IMR-90 (cell line): Measurements from ENCODE around the gene WNT7A. TPM values are rescaled to one million over a fixed set of nuclear protein-coding genes. Genes with fewer than 3 reads are reported as not detected.

Source experiments
- ATAC-seq: fragments of 200-7000 bp; cut with Tn5 transposase; 2 replicates; pipeline ENCODE4 v1.9.1; 2020; ENCODE audit warnings: low read depth, mild to moderate bottlenecking, moderate library complexity
- BruUV-seq: library from RNA; stranded (reverse); fragments of 400-500 nt; replicated peaks from 2 replicates; lab custom pipeline; 2021; lab: Mats Ljungman, UMichigan
- CTCF ChIA-PET: fragments of 300-600 bp; formaldehyde crosslinking; extraction: SDS; loops from one replicate; lab custom pipeline; 2021; ENCODE audit warnings: antibody characterized with exemption; lab: Yijun Ruan, JAX
- POLR2A ChIA-PET: fragments of 300-600 bp; sonication (Branson Sonifier 250); formaldehyde crosslinking; loops from one replicate; lab custom pipeline; 2022; ENCODE audit warnings: antibody characterized with exemption; ENCODE audit not compliant: unreplicated experiment; lab: Charles Lee
- DNase-seq: peaks from one replicate; pipeline ENCODE4 v3.0.0; 2013
- H2AFZ ChIP-seq: replicated peaks from 2 replicates; pipeline ENCODE3; 2013; ENCODE audit warnings: low read length, mild to moderate bottlenecking; ENCODE audit not compliant: poor library complexity
- H2AK5ac ChIP-seq: 2 replicates; pipeline ENCODE4 v1.6.1; 2013; ENCODE audit warnings: low read depth, low read length, inconsistent platforms
- H2AK9ac ChIP-seq: replicated peaks from 2 replicates; pipeline ENCODE3; 2013; ENCODE audit warnings: mild to moderate bottlenecking, low read depth, low read length, moderate library complexity; ENCODE audit not compliant: poor library complexity
- H2BK120ac ChIP-seq: 2 replicates; pipeline ENCODE4 v1.6.1; 2013; ENCODE audit warnings: low read depth, low read length, inconsistent platforms
- H2BK15ac ChIP-seq: 3 replicates; pipeline ENCODE4 v1.6.1; 2013; ENCODE audit warnings: low read depth, low read length, inconsistent platforms
- H2BK20ac ChIP-seq: 2 replicates; pipeline ENCODE4 v1.6.1; 2013; ENCODE audit warnings: low read depth, mild to moderate bottlenecking, inconsistent platforms, low read length, moderate library complexity
- H2BK5ac ChIP-seq: 2 replicates; pipeline ENCODE4 v1.6.1; 2013; ENCODE audit warnings: mild to moderate bottlenecking, low read depth, low read length, inconsistent platforms; ENCODE audit not compliant: poor library complexity, severe bottlenecking
- H3K14ac ChIP-seq: replicated peaks from 2 replicates; pipeline ENCODE4 v1.6.1; 2013; ENCODE audit warnings: low read depth, low read length, inconsistent platforms
- H3K18ac ChIP-seq: 2 replicates; pipeline ENCODE4 v1.6.1; 2013; ENCODE audit warnings: low read depth, low read length, control low read depth
- H3K23ac ChIP-seq: 2 replicates; pipeline ENCODE4 v1.6.1; 2013; ENCODE audit warnings: low read depth, low read length, inconsistent platforms
- H3K27ac ChIP-seq: 2 replicates; pipeline ENCODE4 v1.5.1; 2013; ENCODE audit warnings: mild to moderate bottlenecking, control low read depth, low read length; ENCODE audit not compliant: insufficient read depth
- H3K27me3 ChIP-seq: 2 replicates; pipeline ENCODE4 v1.6.1; 2013; ENCODE audit warnings: low read length; ENCODE audit not compliant: control insufficient read depth, insufficient read depth
- H3K36me3 ChIP-seq: 2 replicates; pipeline ENCODE4 v1.6.1; 2013; ENCODE audit warnings: low read length, mixed read lengths; ENCODE audit not compliant: control insufficient read depth, insufficient read depth
- H3K4ac ChIP-seq: 2 replicates; pipeline ENCODE4 v1.6.1; 2013; ENCODE audit warnings: low read depth, low read length, inconsistent platforms
- H3K4me1 ChIP-seq: 2 replicates; pipeline ENCODE4 v1.6.1; 2013; ENCODE audit warnings: low read length, mixed read lengths; ENCODE audit not compliant: control insufficient read depth, insufficient read depth
- H3K4me2 ChIP-seq: 2 replicates; pipeline ENCODE4 v1.6.1; 2013; ENCODE audit warnings: low read depth, mild to moderate bottlenecking, control low read depth, low read length, moderate library complexity
- H3K4me3 ChIP-seq: 2 replicates; pipeline ENCODE4 v1.5.1; 2013; ENCODE audit warnings: low read depth, mild to moderate bottlenecking, control low read depth, low read length, moderate library complexity; ENCODE audit not compliant: insufficient read depth
- H3K56ac ChIP-seq: 2 replicates; pipeline ENCODE4 v1.6.1; 2013; ENCODE audit warnings: low read length, inconsistent platforms; ENCODE audit not compliant: insufficient read depth; ENCODE audit errors: extremely low read depth
- H3K79me1 ChIP-seq, 2 experiments: 2 replicates each; pipeline ENCODE4 v1.6.1; 2013; ENCODE audit warnings: low read length in 2 of 2, inconsistent platforms in 1 of 2, low read depth in 1 of 2
- H3K9ac ChIP-seq: 2 replicates; pipeline ENCODE4 v1.6.1; 2013; ENCODE audit warnings: low read depth, low read length, control low read depth
- H3K9me1 ChIP-seq: 2 replicates; pipeline ENCODE4 v1.6.1; 2013; ENCODE audit warnings: low read length, inconsistent platforms; ENCODE audit not compliant: insufficient read depth
- H3K9me3 ChIP-seq: 2 replicates; pipeline ENCODE4 v1.6.1; 2013; ENCODE audit warnings: low read length; ENCODE audit not compliant: control insufficient read depth, insufficient read depth
- H4K20me1 ChIP-seq: 2 replicates; pipeline ENCODE4 v1.6.1; 2013; ENCODE audit warnings: low read length, inconsistent platforms; ENCODE audit not compliant: insufficient read depth
- H4K5ac ChIP-seq: 2 replicates; pipeline ENCODE4 v1.6.1; 2013; ENCODE audit warnings: mild to moderate bottlenecking, low read depth, low read length, control low read depth
- H4K8ac ChIP-seq, 2 experiments: 2 replicates each; pipeline ENCODE4 v1.6.1; 2013; ENCODE audit warnings: low read depth in 2 of 2, low read length in 2 of 2, control low read depth in 1 of 2, inconsistent platforms in 1 of 2
- H4K91ac ChIP-seq: 2 replicates; pipeline ENCODE4 v1.6.1; 2013; ENCODE audit warnings: low read depth, low read length, inconsistent platforms; ENCODE audit not compliant: insufficient read depth
- USF2 ChIP-seq: fragments of 150-350 bp; IDR thresholded peaks from 2 replicates; pipeline ENCODE4 v1.6.1; 2017; ENCODE audit warnings: mild to moderate bottlenecking, antibody characterized with exemption, low read length, low read depth
- WGBS, 2 experiments: methylation state at CpG; one replicate each; pipeline versions ENCODE4 v1.1.5 to v1.1.7; 2013; ENCODE audit warnings: missing lambda C conversion rate in 2 of 2; ENCODE audit not compliant: insufficient read length in 1 of 2; ENCODE audit errors: extremely low coverage in 2 of 2; 5-methylcytosine and 5-hydroxymethylcytosine counted together
- dilution Hi-C: fragments of 300-500 bp; cut with HindIII; formaldehyde crosslinking; loops from one replicate; pipeline ENCODE4 v1.14.3; 2018; ENCODE audit warnings: low sequenced_read_pairs; ENCODE audit not compliant: unreplicated experiment
- in situ Hi-C: fragments of 300-500 bp; cut with MboI; formaldehyde crosslinking; loops from 3 replicates; pipeline ENCODE4 v1.14.3; 2019; ENCODE audit warnings: low sequenced_read_pairs, inconsistent platforms, mixed read lengths
- intact Hi-C: fragments of 100-400 bp; cut with micrococcal nuclease; formaldehyde crosslinking; loops from 2 replicates; pipeline ENCODE4 v1.10.0; 2022
- polyA plus RNA-seq, 3 experiments: library from polyadenylated mRNA; depleted of rRNA; stranded (reverse); fragments of >200 nt; gene quantifications; 2 replicates each; pipeline ENCODE4 v1.2.3, GENCODE V29; 2012; ENCODE audit warnings: low replicate concordance in 1 of 3
- total RNA-seq: library from RNA; depleted of rRNA; stranded (reverse); fragments of >200 nt; gene quantifications from 2 replicates; pipeline ENCODE4 v1.2.3, GENCODE V29; 2012

The WNT7A gene
- total and polyA plus RNA-seq, 2 of the 4 experiments (the other 2 are of a cell fraction) = not detected

- in situ Hi-C loops (no loop called here), dilution Hi-C loops (no loop called here), intact Hi-C loops (no loop called here)
- Histone ChIP-seq H3K4ac (no peak overlapping the region), H3K27ac (no peak overlapping the region), H4K8ac (no peak overlapping the region), H3K18ac (no peak overlapping the region), H3K79me1 (no peaks in the 10 kb centered on the region), H2BK5ac (no peak overlapping the region), H3K56ac (no peak overlapping the region), H2BK20ac (no peak overlapping the region), H3K9me3 (peaks cover 6% of the 10 kb centered on the region; the same call in 1 of the 2 replicates), H2AK9ac (no peak overlapping the region), H3K27me3 (no peaks in the 10 kb centered on the region), H3K9ac (no peak overlapping the region), H2AK5ac (no peak overlapping the region), H3K14ac (no peak overlapping the region), H2BK120ac (no peak overlapping the region), H2BK15ac (no peak overlapping the region), H3K4me3 (no peak overlapping the region), H4K5ac (no peak overlapping the region), H4K91ac (no peak overlapping the region), H3K4me2 (no peak overlapping the region), H3K4me1 (no peaks in the 10 kb centered on the region), H3K23ac (no peak overlapping the region), H4K20me1 (no peaks in the 10 kb centered on the region), H3K9me1 (no peaks in the 10 kb centered on the region), H2AFZ (no peak overlapping the region), H3K36me3 (no peaks in the 10 kb centered on the region)
- 56% methylated on average over 4 of the region's 9 CpGs; no CpG with 5 or more reads in 1 of the 2 experiments for WGBS, 2 experiments
- ATAC-seq = no peak
- BruUV-seq = no TSS peak
- ChIA-PET CTCF (no interaction called here), POLR2A (no interaction called here)
- DNase-seq = no peak
- TF ChIP-seq USF2 = no peak
These were observed 91.1 kb downstream of the WNT7A start for GRCh38 chr3:13788522-13789424.
